Natural killer cell (primary cell): ENCODE measurements around the gene LATS1. TPM values are rescaled to one million over a fixed set of nuclear protein-coding genes. Genes with fewer than 3 reads are reported as not detected.
"Not testable (repeated sequence)": the region's sequence is repeated elsewhere in the genome, so short reads cannot be mapped to it uniquely, and the experiment has no call there.

Source experiments
- ATAC-seq, 3 donors: fragments of 150-1000 bp in 2 of 3; fragments of 200-7000 bp in 1 of 3; cut with Tn5 transposase; 1 replicate in 1 of 3; 2 replicates in 2 of 3; pipeline ENCODE4 v1.10.0; 2021; ENCODE audit warnings: mild to moderate bottlenecking in 2 of 3, moderate library complexity in 2 of 3
- DNase-seq, 2 donors: peaks; one replicate each; pipeline versions ENCODE4 v3.0.0 to v3.0.0-alpha.2; 2013 to 2021; ENCODE audit warnings: mixed read lengths in 1 of 2
- H3K27ac ChIP-seq: one replicate; pipeline ENCODE4 v1.5.1; 2013; ENCODE audit warnings: mild to moderate bottlenecking, low read length
- H3K27me3 ChIP-seq: one replicate; pipeline ENCODE4 v1.6.1; 2013; ENCODE audit warnings: low read length; ENCODE audit not compliant: control insufficient read depth, insufficient read depth
- H3K36me3 ChIP-seq: one replicate; pipeline ENCODE4 v1.6.1; 2013; ENCODE audit warnings: low read length; ENCODE audit not compliant: control insufficient read depth, insufficient read depth
- H3K4me1 ChIP-seq: one replicate; pipeline ENCODE4 v1.6.1; 2013; ENCODE audit warnings: low read length; ENCODE audit not compliant: control insufficient read depth, insufficient read depth
- H3K4me3 ChIP-seq: one replicate; pipeline ENCODE4 v1.5.1; 2013; ENCODE audit warnings: low read length
- H3K9me3 ChIP-seq: one replicate; pipeline ENCODE4 v1.6.1; 2013; ENCODE audit warnings: low read length; ENCODE audit not compliant: control insufficient read depth, insufficient read depth
- H3K27ac Mint-ChIP-seq, 2 donors: one replicate each; pipeline ENCODE4 v1.8.0; 2022; ENCODE audit warnings: mild to moderate bottlenecking in 2 of 2, mixed read lengths in 2 of 2, moderate library complexity in 1 of 2
- H3K27me3 Mint-ChIP-seq, 2 donors: one replicate each; pipeline ENCODE4 v1.8.0; 2022; ENCODE audit warnings: low read depth in 2 of 2, mixed read lengths in 2 of 2
- H3K36me3 Mint-ChIP-seq: one replicate; pipeline ENCODE4 v1.8.0; 2022; ENCODE audit warnings: mixed read lengths
- H3K4me1 Mint-ChIP-seq, 2 donors: one replicate each; pipeline ENCODE4 v1.8.0; 2022; ENCODE audit warnings: mixed read lengths in 2 of 2
- H3K4me3 Mint-ChIP-seq: one replicate; pipeline ENCODE4 v1.8.0; 2022; ENCODE audit warnings: mild to moderate bottlenecking, moderate library complexity, mixed read lengths
- H3K9me3 Mint-ChIP-seq, 2 donors: one replicate each; pipeline ENCODE4 v1.8.0; 2022; ENCODE audit warnings: mixed read lengths in 2 of 2
- WGBS: methylation state at CpG from one replicate; pipeline ENCODE4 v1.1.7; 2013; ENCODE audit warnings: missing lambda C conversion rate; ENCODE audit not compliant: insufficient coverage; 5-methylcytosine and 5-hydroxymethylcytosine counted together
- intact Hi-C: fragments of 100-400 bp; cut with micrococcal nuclease; formaldehyde crosslinking; loops from one replicate; pipeline ENCODE4 v1.14.2; 2022
- total RNA-seq, 4 donors: library from RNA; stranded (reverse); fragments of 120-200 nt in 1 of 4; gene quantifications; one replicate each; pipeline versions ENCODE4 v1.2.3 to v1.2.4, GENCODE V29; 2013 to 2022
- TF ChIP-seq, protein P1 (sequence below): fragments of 200-600 bp; IDR thresholded peaks from one replicate; pipeline ENCODE4 v1.8.0; 2022; ENCODE audit warnings: antibody characterized with exemption

Gene LATS1
- total RNA-seq, 3 donors from 2014 or later (not counting 1 experiment from before 2014, with no cell fraction given): 37.9 to 52.5 (median 49.4) TPM

DNA sequence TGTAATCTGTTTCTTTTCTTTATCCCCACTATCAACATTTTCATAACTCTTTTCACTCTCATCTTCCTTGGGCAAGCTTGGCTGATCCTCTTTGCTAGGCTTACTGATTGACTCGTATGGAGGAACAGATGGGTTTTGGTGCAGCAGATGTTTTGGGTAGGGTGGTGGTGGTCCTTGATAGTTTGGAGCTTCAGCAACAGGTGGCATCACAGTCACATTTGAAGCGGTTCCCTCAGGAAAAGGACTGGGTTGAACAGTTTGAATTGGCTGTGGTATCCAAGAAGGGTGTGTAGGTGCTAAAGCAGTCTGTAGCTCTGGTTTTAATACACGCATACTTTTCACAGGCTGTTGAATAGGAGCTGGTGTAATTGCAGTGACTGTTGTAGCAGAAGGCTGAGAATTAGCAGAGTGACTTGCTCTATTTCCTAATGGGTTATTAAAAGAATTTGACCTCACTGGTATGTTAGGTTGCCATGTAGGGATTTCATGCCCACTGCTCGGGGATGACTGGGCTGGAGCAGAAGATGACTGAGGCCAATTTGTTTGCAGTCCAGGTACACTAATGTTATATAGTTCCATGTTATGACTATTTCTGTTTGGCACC, 34.5 kb downstream of the LATS1 start:
- intact Hi-C loops: no loop called here
- H3K4me3 ChIP-seq: no peak overlapping the region
- peak overlapping the region; percentile 63 for H3K27ac Mint-ChIP-seq
- TF ChIP-seq, protein P1, sequence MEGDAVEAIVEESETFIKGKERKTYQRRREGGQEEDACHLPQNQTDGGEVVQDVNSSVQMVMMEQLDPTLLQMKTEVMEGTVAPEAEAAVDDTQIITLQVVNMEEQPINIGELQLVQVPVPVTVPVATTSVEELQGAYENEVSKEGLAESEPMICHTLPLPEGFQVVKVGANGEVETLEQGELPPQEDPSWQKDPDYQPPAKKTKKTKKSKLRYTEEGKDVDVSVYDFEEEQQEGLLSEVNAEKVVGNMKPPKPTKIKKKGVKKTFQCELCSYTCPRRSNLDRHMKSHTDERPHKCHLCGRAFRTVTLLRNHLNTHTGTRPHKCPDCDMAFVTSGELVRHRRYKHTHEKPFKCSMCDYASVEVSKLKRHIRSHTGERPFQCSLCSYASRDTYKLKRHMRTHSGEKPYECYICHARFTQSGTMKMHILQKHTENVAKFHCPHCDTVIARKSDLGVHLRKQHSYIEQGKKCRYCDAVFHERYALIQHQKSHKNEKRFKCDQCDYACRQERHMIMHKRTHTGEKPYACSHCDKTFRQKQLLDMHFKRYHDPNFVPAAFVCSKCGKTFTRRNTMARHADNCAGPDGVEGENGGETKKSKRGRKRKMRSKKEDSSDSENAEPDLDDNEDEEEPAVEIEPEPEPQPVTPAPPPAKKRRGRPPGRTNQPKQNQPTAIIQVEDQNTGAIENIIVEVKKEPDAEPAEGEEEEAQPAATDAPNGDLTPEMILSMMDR: no peak
- no peaks in the 10 kb centered on the region for H3K4me1 ChIP-seq
- no peak for ATAC-seq
- H3K36me3 Mint-ChIP-seq: peaks cover 9% of the 10 kb centered on the region
- 98% methylated on average over 4 of the region's 4 CpGs for WGBS
- DNase-seq: no peak
- peaks cover 20 to 22% of the 10 kb centered on the region in 2 donors for H3K4me1 Mint-ChIP-seq
- peaks cover 20% of the 10 kb centered on the region for H3K36me3 ChIP-seq
- no peaks in the 10 kb centered on the region for H3K27me3 ChIP-seq
- H3K9me3 Mint-ChIP-seq: no peaks in the 10 kb centered on the region
- H3K27ac ChIP-seq: no peak overlapping the region
- H3K4me3 Mint-ChIP-seq: no peak overlapping the region
- H3K9me3 ChIP-seq: no peaks in the 10 kb centered on the region
- no peaks in the 10 kb centered on the region for H3K27me3 Mint-ChIP-seq

DNA sequence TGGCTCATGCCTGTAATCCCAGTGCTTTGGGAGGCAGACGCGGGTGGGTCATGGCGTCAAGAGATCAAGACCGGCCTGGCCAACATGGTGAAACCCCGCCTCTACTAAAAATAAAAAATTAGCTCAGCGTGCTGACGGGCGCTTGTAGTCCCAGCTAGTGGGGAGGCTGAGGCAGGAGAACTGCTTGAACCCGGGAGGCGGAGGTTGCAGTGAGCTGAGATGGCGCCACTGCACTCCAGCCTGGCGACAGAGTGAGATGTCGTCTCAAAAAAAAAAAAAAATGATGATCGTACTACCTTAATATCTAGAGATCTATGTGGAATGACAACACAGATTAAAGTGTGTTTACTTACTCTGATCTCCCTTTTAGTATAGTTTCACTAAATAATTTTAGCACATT, 36.1 kb downstream of the LATS1 start:
- H3K27ac Mint-ChIP-seq, H3K27me3 ChIP-seq, H3K4me3 ChIP-seq, H3K9me3 Mint-ChIP-seq, H3K4me3 Mint-ChIP-seq, ATAC-seq, H3K27ac ChIP-seq, H3K9me3 ChIP-seq, H3K27me3 Mint-ChIP-seq, DNase-seq, H3K4me1 ChIP-seq, H3K36me3 Mint-ChIP-seq, intact Hi-C loops: not testable (repeated sequence)
- H3K36me3 ChIP-seq: peaks cover 20% of the 10 kb centered on the region
- WGBS: 98% methylated on average over 9 of the region's 14 CpGs
- H3K4me1 Mint-ChIP-seq: peaks cover 18 to 25% of the 10 kb centered on the region in 2 donors

DNA sequence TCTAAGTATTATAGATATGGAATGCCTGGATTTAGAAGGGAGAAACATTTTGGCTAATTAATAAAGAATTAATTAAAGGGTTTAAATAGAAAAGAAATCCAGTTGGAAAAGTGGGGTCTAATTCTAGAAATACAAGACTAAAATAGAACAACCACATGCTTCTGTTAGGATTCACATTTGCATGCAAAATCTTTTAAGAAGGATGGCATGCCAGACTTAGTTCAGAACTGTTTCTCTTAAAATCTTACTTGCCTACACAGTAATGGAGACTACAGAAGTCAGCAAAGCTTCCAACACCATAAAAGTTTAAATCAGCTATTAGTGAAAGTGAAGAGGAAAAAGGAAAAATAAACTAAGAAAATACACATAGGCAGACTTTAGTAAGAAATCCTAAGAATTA, 36.7 kb downstream of the LATS1 start:
- DNase-seq (no peak), ATAC-seq (no peak)
- Histone ChIP-seq H3K27ac (no peak overlapping the region), H3K9me3 (no peaks in the 10 kb centered on the region), H3K27me3 (no peaks in the 10 kb centered on the region), H3K36me3 (peaks cover 27% of the 10 kb centered on the region), H3K4me1 (no peaks in the 10 kb centered on the region), H3K4me3 (no peak overlapping the region)
- H3K9me3 Mint-ChIP-seq: no peaks in the 10 kb centered on the region
- no peak overlapping the region for H3K4me3 Mint-ChIP-seq
- no peaks in the 10 kb centered on the region for H3K27me3 Mint-ChIP-seq
- TF ChIP-seq, protein P1: no peak
- H3K27ac Mint-ChIP-seq: no peak overlapping the region
- peaks cover 9% of the 10 kb centered on the region for H3K36me3 Mint-ChIP-seq
- H3K4me1 Mint-ChIP-seq: peaks cover 12 to 18% of the 10 kb centered on the region in 2 donors
- intact Hi-C loops: no loop called here

DNA sequence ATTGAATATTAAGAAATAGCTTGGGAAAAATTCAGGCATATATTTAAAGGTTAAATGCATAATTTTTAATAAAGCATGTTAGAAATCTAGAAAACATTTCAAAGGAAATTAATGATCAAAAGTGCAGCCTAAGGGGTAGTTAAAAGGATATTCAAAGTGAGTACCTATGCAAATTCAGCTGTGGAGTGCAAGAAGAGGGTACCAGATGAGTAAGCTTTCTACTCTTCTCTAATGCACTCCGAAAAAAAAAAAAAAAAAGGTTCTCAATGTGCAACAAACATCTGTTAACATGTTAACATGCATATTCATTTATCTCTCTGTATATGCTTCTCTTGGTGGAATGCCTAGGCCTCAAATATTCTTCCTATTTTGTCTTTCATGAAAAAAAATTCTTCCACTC, 37.4 kb downstream of the LATS1 start:
- DNase-seq (no peak), ATAC-seq (no peak)
- Mint-ChIP-seq H3K27me3 (no peaks in the 10 kb centered on the region), H3K9me3 (no peaks in the 10 kb centered on the region), H3K4me3 (no peak overlapping the region), H3K4me1 (peaks cover 12 to 16% of the 10 kb centered on the region in 2 donors), H3K27ac (no peak overlapping the region), H3K36me3 (peaks cover 9% of the 10 kb centered on the region)
- intact Hi-C loops: no loop called here
- no peak overlapping the region for H3K27ac ChIP-seq
- H3K27me3 ChIP-seq: no peaks in the 10 kb centered on the region
- H3K4me3 ChIP-seq: no peak overlapping the region
- TF ChIP-seq, protein P1: no peak
- no peaks in the 10 kb centered on the region for H3K9me3 ChIP-seq
- H3K4me1 ChIP-seq: no peaks in the 10 kb centered on the region
- peaks cover 33% of the 10 kb centered on the region for H3K36me3 ChIP-seq
- 40% methylated on average over 1 of the region's 1 CpG for WGBS

DNA sequence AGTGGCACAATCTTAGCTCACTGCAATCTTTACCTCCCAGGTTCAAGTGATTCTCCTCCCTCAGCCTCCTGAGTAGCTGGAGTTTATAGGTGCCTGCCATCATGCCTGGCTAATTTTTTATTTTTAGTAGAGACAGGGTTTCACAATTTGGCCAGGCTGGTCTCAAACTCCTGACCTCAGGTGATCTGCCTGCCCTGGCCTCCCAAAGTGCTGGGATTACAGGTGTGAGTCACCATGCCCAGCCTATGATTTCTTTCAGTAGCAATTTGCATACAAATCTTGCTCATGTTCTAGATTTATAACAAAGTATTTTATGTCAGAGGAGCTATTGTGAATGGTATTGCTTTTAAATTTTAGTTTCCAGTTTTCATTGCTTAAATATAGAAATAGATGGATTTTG, 45.6 kb downstream of the LATS1 start:
- intact Hi-C loops, H3K36me3 Mint-ChIP-seq, H3K9me3 ChIP-seq, H3K27ac ChIP-seq, H3K9me3 Mint-ChIP-seq, H3K4me3 ChIP-seq, H3K27ac Mint-ChIP-seq, ATAC-seq, H3K4me1 ChIP-seq, DNase-seq, H3K4me1 Mint-ChIP-seq, H3K27me3 Mint-ChIP-seq, H3K4me3 Mint-ChIP-seq, H3K27me3 ChIP-seq: not testable (repeated sequence)
- H3K36me3 ChIP-seq: peaks cover 61% of the 10 kb centered on the region
